GM23338 (cell line): ENCODE results near the gene TECTB. TPM values are rescaled to one million over a fixed set of nuclear protein-coding genes. Genes with fewer than 3 reads are reported as not detected.
"Not testable (repeated sequence)": the region's sequence is repeated elsewhere in the genome, so short reads cannot be mapped to it uniquely, and the experiment has no call there.

Source experiments
- ATAC-seq: fragments of 200-7000 bp; cut with Tn5 transposase; 3 replicates; pipeline ENCODE4 v1.9.1; 2020
- DNase-seq: peaks from one replicate; pipeline ENCODE4 v3.0.0-alpha.2; 2015; ENCODE audit warnings: low spot score
- H2AFZ ChIP-seq: fragments of 200-600 bp; sonication (generic); 2 replicates; pipeline ENCODE4 v1.8.0; 2016; ENCODE audit warnings: antibody characterized with exemption, mild to moderate bottlenecking, moderate library complexity
- H3F3A ChIP-seq: fragments of 200-600 bp; sonication (generic); replicated peaks from 2 replicates; pipeline ENCODE4 v1.8.0; 2017; ENCODE audit warnings: antibody characterized with exemption, mixed run types, low read depth
- H3K27ac ChIP-seq: fragments of 200-600 bp; sonication (generic); 2 replicates; pipeline ENCODE4 v1.6.1; 2016; ENCODE audit warnings: low read depth
- H3K27me3 ChIP-seq: fragments of 200-600 bp; sonication (generic); 2 replicates; pipeline ENCODE4 v1.8.0; 2016; ENCODE audit warnings: mild to moderate bottlenecking, mixed run types, moderate library complexity; ENCODE audit not compliant: insufficient read depth
- H3K36me3 ChIP-seq: fragments of 200-600 bp; sonication (generic); 2 replicates; pipeline ENCODE4 v1.8.0; 2016; ENCODE audit warnings: mild to moderate bottlenecking; ENCODE audit not compliant: insufficient read depth
- H3K4me1 ChIP-seq: fragments of 200-600 bp; sonication (generic); 2 replicates; pipeline ENCODE4 v1.8.0; 2016; ENCODE audit warnings: mild to moderate bottlenecking, moderate library complexity; ENCODE audit not compliant: insufficient read depth
- H3K4me2 ChIP-seq: fragments of 200-600 bp; sonication (generic); 2 replicates; pipeline ENCODE4 v1.7.1; 2017; ENCODE audit warnings: mixed run types
- H3K4me3 ChIP-seq: fragments of 200-600 bp; sonication (generic); 2 replicates; pipeline ENCODE4 v1.6.1; 2016; ENCODE audit warnings: mixed run types
- H3K79me2 ChIP-seq: fragments of 200-600 bp; sonication (generic); replicated peaks from 2 replicates; pipeline ENCODE4 v1.8.0; 2017; ENCODE audit warnings: mild to moderate bottlenecking; ENCODE audit not compliant: insufficient read depth
- H3K9me2 ChIP-seq: fragments of 200-600 bp; sonication (generic); 2 replicates; pipeline ENCODE4 v1.8.0; 2017; ENCODE audit not compliant: insufficient read depth
- H4K20me1 ChIP-seq: fragments of 200-600 bp; sonication (generic); replicated peaks from 2 replicates; pipeline ENCODE4 v1.8.0; 2017; ENCODE audit warnings: mild to moderate bottlenecking; ENCODE audit not compliant: insufficient read depth
- H3K27ac Mint-ChIP-seq: 2 replicates; pipeline ENCODE4 v1.8.0; 2020; ENCODE audit warnings: inconsistent platforms, mild to moderate bottlenecking, moderate library complexity, mixed read lengths
- H3K27me3 Mint-ChIP-seq: 3 replicates; pipeline ENCODE4 v1.8.0; 2022; ENCODE audit warnings: low read depth, mild to moderate bottlenecking, moderate library complexity, mixed read lengths, inconsistent platforms; ENCODE audit not compliant: insufficient read depth, poor library complexity
- H3K36me3 Mint-ChIP-seq: 3 replicates; pipeline ENCODE4 v1.8.0; 2021; ENCODE audit warnings: low read depth, mild to moderate bottlenecking, inconsistent platforms, moderate library complexity, mixed read lengths
- H3K4me1 Mint-ChIP-seq: 3 replicates; pipeline ENCODE4 v1.8.0; 2020; ENCODE audit warnings: mild to moderate bottlenecking, inconsistent platforms, mixed read lengths
- H3K4me3 Mint-ChIP-seq: 3 replicates; pipeline ENCODE4 v1.8.0; 2021; ENCODE audit warnings: moderate library complexity, mild to moderate bottlenecking, inconsistent platforms, mixed read lengths
- H3K9me3 Mint-ChIP-seq: 3 replicates; pipeline ENCODE4 v1.8.0; 2020; ENCODE audit warnings: moderate library complexity, mild to moderate bottlenecking, inconsistent platforms, mixed read lengths
- CREB1 ChIP-seq: fragments of 250-450 bp; sonication (Bioruptor Pico); IDR thresholded peaks from 2 replicates; pipeline ENCODE4 v1.5.0; 2020; ENCODE audit warnings: low read depth, mild to moderate bottlenecking, moderate library complexity
- EZH2 ChIP-seq: fragments of 200-600 bp; sonication (generic); IDR thresholded peaks from one replicate; pipeline ENCODE4 v1.8.0; 2017; ENCODE audit warnings: antibody characterized with exemption, mild to moderate bottlenecking, low read depth; ENCODE audit not compliant: unreplicated experiment
- JUNB ChIP-seq: IDR thresholded peaks from one replicate; pipeline ENCODE4 v1.6.1; 2016; ENCODE audit warnings: antibody characterized with exemption; ENCODE audit not compliant: unreplicated experiment
- NANOG ChIP-seq: IDR thresholded peaks from 2 replicates; pipeline ENCODE4 v1.6.1; 2016; ENCODE audit warnings: antibody characterized with exemption, borderline replicate concordance
- POLR2AphosphoS5 ChIP-seq: IDR thresholded peaks from 2 replicates; pipeline ENCODE4 v1.6.1; 2016; ENCODE audit warnings: antibody characterized with exemption, low read depth
- STAT1 ChIP-seq: IDR thresholded peaks from one replicate; pipeline ENCODE4 v1.6.1; 2016; ENCODE audit warnings: antibody characterized with exemption; ENCODE audit not compliant: unreplicated experiment
- ZNF331 ChIP-seq: fragments of 250-450 bp; sonication (Bioruptor Pico); IDR thresholded peaks from 2 replicates; pipeline ENCODE4 v1.5.0; 2020; ENCODE audit warnings: low read depth, mild to moderate bottlenecking, moderate library complexity
- polyA plus RNA-seq: library from polyadenylated mRNA; unstranded; fragments of >200 nt; fragmentation: Nextera tagmentation; extraction: Ambion mirVana; gene quantifications from 2 replicates; pipeline ENCODE4 v1.2.1, GENCODE V29; 2016
- total RNA-seq: library from RNA; depleted of rRNA; stranded (reverse); fragments of >200 nt; shearing (Covaris generic); gene quantifications from 2 replicates; pipeline ENCODE4 v1.2.3, GENCODE V29; 2014
- TF ChIP-seq, protein P1 (sequence below): IDR thresholded peaks from one replicate; pipeline ENCODE4 v1.6.1; 2018; ENCODE audit warnings: antibody characterized with exemption; ENCODE audit not compliant: unreplicated experiment
- TF ChIP-seq, protein P2 (sequence below), 2 experiments: fragments of 200-600 bp in 1 of 2; sonication (generic) in 1 of 2; conservative IDR thresholded peaks; 2 replicates each; pipeline versions ENCODE4 v1.5.1 to v1.6.1; 2016 to 2017; ENCODE audit warnings: antibody characterized with exemption in 2 of 2, low read depth in 2 of 2, mild to moderate bottlenecking in 2 of 2, moderate library complexity in 1 of 2
- TF ChIP-seq, protein P3 (sequence below): IDR thresholded peaks from 2 replicates; pipeline ENCODE4 v1.6.1; 2016; ENCODE audit warnings: antibody characterized with exemption

TECTB gene
- total and polyA plus RNA-seq, 2 experiments from 2014 or later = not detected

DNA sequence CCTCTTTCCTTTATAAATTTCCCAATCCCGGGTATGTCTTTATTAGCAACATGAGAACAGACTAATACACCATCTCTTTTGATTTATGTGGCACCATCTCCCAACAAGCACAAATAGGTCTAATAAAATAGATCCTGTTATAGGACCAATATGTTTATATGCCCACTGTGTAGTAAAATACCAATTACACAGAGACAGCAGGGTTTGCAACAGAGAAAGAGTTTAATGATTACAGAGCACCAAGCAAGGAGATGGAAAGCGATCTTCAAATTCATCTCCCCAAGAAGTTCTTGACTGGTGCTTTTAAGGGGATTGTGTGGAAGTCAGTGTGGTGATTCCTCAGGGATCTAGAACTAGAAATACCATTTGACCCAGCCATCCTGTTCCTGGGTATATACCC lies 33.5 kb upstream of the TECTB start (continued):
- TF ChIP-seq, protein P1, sequence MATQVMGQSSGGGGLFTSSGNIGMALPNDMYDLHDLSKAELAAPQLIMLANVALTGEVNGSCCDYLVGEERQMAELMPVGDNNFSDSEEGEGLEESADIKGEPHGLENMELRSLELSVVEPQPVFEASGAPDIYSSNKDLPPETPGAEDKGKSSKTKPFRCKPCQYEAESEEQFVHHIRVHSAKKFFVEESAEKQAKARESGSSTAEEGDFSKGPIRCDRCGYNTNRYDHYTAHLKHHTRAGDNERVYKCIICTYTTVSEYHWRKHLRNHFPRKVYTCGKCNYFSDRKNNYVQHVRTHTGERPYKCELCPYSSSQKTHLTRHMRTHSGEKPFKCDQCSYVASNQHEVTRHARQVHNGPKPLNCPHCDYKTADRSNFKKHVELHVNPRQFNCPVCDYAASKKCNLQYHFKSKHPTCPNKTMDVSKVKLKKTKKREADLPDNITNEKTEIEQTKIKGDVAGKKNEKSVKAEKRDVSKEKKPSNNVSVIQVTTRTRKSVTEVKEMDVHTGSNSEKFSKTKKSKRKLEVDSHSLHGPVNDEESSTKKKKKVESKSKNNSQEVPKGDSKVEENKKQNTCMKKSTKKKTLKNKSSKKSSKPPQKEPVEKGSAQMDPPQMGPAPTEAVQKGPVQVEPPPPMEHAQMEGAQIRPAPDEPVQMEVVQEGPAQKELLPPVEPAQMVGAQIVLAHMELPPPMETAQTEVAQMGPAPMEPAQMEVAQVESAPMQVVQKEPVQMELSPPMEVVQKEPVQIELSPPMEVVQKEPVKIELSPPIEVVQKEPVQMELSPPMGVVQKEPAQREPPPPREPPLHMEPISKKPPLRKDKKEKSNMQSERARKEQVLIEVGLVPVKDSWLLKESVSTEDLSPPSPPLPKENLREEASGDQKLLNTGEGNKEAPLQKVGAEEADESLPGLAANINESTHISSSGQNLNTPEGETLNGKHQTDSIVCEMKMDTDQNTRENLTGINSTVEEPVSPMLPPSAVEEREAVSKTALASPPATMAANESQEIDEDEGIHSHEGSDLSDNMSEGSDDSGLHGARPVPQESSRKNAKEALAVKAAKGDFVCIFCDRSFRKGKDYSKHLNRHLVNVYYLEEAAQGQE = no peak
- no peak for TF ChIP-seq JUNB
- TF ChIP-seq, protein P2, sequence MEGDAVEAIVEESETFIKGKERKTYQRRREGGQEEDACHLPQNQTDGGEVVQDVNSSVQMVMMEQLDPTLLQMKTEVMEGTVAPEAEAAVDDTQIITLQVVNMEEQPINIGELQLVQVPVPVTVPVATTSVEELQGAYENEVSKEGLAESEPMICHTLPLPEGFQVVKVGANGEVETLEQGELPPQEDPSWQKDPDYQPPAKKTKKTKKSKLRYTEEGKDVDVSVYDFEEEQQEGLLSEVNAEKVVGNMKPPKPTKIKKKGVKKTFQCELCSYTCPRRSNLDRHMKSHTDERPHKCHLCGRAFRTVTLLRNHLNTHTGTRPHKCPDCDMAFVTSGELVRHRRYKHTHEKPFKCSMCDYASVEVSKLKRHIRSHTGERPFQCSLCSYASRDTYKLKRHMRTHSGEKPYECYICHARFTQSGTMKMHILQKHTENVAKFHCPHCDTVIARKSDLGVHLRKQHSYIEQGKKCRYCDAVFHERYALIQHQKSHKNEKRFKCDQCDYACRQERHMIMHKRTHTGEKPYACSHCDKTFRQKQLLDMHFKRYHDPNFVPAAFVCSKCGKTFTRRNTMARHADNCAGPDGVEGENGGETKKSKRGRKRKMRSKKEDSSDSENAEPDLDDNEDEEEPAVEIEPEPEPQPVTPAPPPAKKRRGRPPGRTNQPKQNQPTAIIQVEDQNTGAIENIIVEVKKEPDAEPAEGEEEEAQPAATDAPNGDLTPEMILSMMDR (conservative IDR thresholded peaks at IDR 0.05; ENCODE audit: low read depth in 2 of 2) = no peak
- no peak for TF ChIP-seq STAT1
- no peak for TF ChIP-seq CREB1 (CRISPR knock-in tag)
- TF ChIP-seq POLR2AphosphoS5 = no peak
- TF ChIP-seq EZH2 = no peak
- no peak for TF ChIP-seq NANOG
- no peak for TF ChIP-seq ZNF331 (CRISPR knock-in tag)
- TF ChIP-seq, protein P3, sequence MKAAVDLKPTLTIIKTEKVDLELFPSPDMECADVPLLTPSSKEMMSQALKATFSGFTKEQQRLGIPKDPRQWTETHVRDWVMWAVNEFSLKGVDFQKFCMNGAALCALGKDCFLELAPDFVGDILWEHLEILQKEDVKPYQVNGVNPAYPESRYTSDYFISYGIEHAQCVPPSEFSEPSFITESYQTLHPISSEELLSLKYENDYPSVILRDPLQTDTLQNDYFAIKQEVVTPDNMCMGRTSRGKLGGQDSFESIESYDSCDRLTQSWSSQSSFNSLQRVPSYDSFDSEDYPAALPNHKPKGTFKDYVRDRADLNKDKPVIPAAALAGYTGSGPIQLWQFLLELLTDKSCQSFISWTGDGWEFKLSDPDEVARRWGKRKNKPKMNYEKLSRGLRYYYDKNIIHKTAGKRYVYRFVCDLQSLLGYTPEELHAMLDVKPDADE = no peak

DNA sequence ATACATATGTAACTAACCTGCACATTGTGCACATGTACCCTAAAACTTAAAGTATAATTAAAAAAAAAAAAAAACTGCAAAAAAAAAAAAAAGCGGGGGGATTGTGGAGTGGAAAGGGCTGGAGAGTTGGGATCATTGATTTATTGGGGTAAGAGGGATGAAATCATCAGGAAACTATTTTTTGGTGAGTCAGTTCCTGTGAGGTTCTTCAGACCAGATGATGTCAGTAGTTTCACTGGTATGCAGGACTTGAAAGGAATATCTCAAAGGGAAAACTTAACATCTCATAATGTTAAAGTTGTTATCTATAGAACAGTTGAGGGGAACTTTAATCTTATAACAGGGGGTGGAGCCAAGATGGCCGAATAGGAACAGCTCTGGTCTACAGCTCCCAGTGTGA lies 32.6 kb upstream of the TECTB start:
- no peak overlapping the region for H3K27ac Mint-ChIP-seq
- no peak for TF ChIP-seq EZH2
- Histone ChIP-seq H3K9me2 (no peaks in the 10 kb centered on the region), H3K4me3 (no peak overlapping the region), H2AFZ (no peak overlapping the region), H3K4me2 (no peak overlapping the region), H3K79me2 (no peaks in the 10 kb centered on the region), H3K27me3 (no peaks in the 10 kb centered on the region), H3K27ac (no peak overlapping the region), H4K20me1 (no peaks in the 10 kb centered on the region), H3K4me1 (no peaks in the 10 kb centered on the region), H3F3A (no peaks in the 10 kb centered on the region), H3K36me3 (no peaks in the 10 kb centered on the region)
- no peak overlapping the region for H3K4me3 Mint-ChIP-seq
- no peak for ATAC-seq
- H3K27me3 Mint-ChIP-seq = peaks cover 2% of the 10 kb centered on the region
- DNase-seq = no peak
- no peaks in the 10 kb centered on the region for H3K4me1 Mint-ChIP-seq
- peaks cover 51% of the 10 kb centered on the region for H3K9me3 Mint-ChIP-seq
- peaks cover 18% of the 10 kb centered on the region; the same call in 2 of the 3 replicates for H3K36me3 Mint-ChIP-seq

DNA sequence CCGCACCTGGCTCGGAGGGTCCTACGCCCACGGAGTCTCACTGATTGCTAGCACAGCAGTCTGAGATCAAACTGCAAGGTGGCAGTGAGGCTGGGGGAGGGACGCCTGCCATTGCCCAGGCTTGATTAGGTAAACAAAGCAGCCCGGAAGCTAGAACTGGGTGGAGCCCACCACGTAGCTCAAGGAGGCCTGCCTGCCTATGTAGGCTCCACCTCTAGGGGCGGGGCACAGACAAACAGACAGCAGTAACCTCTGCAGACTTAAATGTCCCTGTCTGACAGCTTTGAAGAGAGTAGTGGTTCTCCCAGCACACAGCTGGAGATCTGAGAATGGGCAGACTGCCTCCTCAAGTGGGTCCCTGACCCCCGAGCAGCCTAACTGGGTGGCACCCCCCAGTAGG lies 32.0 kb upstream of the TECTB start:
- not testable (repeated sequence) for H3K4me3 Mint-ChIP-seq, H3K36me3 ChIP-seq, H3K4me2 ChIP-seq, H3K4me1 ChIP-seq, H3K27me3 Mint-ChIP-seq, DNase-seq, H3K9me2 ChIP-seq, H3K27ac Mint-ChIP-seq, H3K79me2 ChIP-seq, H3K27me3 ChIP-seq, H3F3A ChIP-seq, H3K27ac ChIP-seq, H3K4me1 Mint-ChIP-seq, ATAC-seq, H2AFZ ChIP-seq, H4K20me1 ChIP-seq, H3K4me3 ChIP-seq
- Mint-ChIP-seq H3K9me3 (peaks cover 51% of the 10 kb centered on the region), H3K36me3 (peaks cover 18% of the 10 kb centered on the region; the same call in 2 of the 3 replicates)
